ENCODE measurements around the gene TOX4.

- TF ChIP-seq CTCF (IDR thresholded peaks at IDR 0.05; ENCODE audit: low read depth, low read length) = no peak
- TF ChIP-seq EZH2phosphoT487 (IDR thresholded peaks at IDR 0.05; ENCODE audit: low read depth) = no peak
Measured at GRCh38 chr14:21496453-21496852, 19.5 kb downstream of the TOX4 start.
